IMR-90 (cell line): ENCODE results near the gene RPRML. TPM values are rescaled to one million over a fixed set of nuclear protein-coding genes. Genes with fewer than 3 reads are reported as not detected.

Experiments
- ATAC-seq: fragments of 200-7000 bp; cut with Tn5 transposase; 2 replicates; pipeline ENCODE4 v1.9.1; 2020; ENCODE audit warnings: low read depth, mild to moderate bottlenecking, moderate library complexity
- BruUV-seq: library from RNA; stranded (reverse); fragments of 400-500 nt; replicated peaks from 2 replicates; lab custom pipeline; 2021; lab: Mats Ljungman, UMichigan
- CTCF ChIA-PET: fragments of 300-600 bp; formaldehyde crosslinking; extraction: SDS; loops from one replicate; lab custom pipeline; 2021; ENCODE audit warnings: antibody characterized with exemption; lab: Yijun Ruan, JAX
- POLR2A ChIA-PET: fragments of 300-600 bp; sonication (Branson Sonifier 250); formaldehyde crosslinking; loops from one replicate; lab custom pipeline; 2022; ENCODE audit warnings: antibody characterized with exemption; ENCODE audit not compliant: unreplicated experiment; lab: Charles Lee
- DNase-seq: peaks from one replicate; pipeline ENCODE4 v3.0.0; 2013
- H2AFZ ChIP-seq: replicated peaks from 2 replicates; pipeline ENCODE3; 2013; ENCODE audit warnings: low read length, mild to moderate bottlenecking; ENCODE audit not compliant: poor library complexity
- H2AK5ac ChIP-seq: 2 replicates; pipeline ENCODE4 v1.6.1; 2013; ENCODE audit warnings: low read depth, low read length, inconsistent platforms
- H2AK9ac ChIP-seq: replicated peaks from 2 replicates; pipeline ENCODE3; 2013; ENCODE audit warnings: mild to moderate bottlenecking, low read depth, low read length, moderate library complexity; ENCODE audit not compliant: poor library complexity
- H2BK120ac ChIP-seq: 2 replicates; pipeline ENCODE4 v1.6.1; 2013; ENCODE audit warnings: low read depth, low read length, inconsistent platforms
- H2BK15ac ChIP-seq: 3 replicates; pipeline ENCODE4 v1.6.1; 2013; ENCODE audit warnings: low read depth, low read length, inconsistent platforms
- H2BK20ac ChIP-seq: 2 replicates; pipeline ENCODE4 v1.6.1; 2013; ENCODE audit warnings: low read depth, mild to moderate bottlenecking, inconsistent platforms, low read length, moderate library complexity
- H2BK5ac ChIP-seq: 2 replicates; pipeline ENCODE4 v1.6.1; 2013; ENCODE audit warnings: mild to moderate bottlenecking, low read depth, low read length, inconsistent platforms; ENCODE audit not compliant: poor library complexity, severe bottlenecking
- H3K14ac ChIP-seq: replicated peaks from 2 replicates; pipeline ENCODE4 v1.6.1; 2013; ENCODE audit warnings: low read depth, low read length, inconsistent platforms
- H3K18ac ChIP-seq: 2 replicates; pipeline ENCODE4 v1.6.1; 2013; ENCODE audit warnings: low read depth, low read length, control low read depth
- H3K23ac ChIP-seq: 2 replicates; pipeline ENCODE4 v1.6.1; 2013; ENCODE audit warnings: low read depth, low read length, inconsistent platforms
- H3K27ac ChIP-seq: 2 replicates; pipeline ENCODE4 v1.5.1; 2013; ENCODE audit warnings: mild to moderate bottlenecking, control low read depth, low read length; ENCODE audit not compliant: insufficient read depth
- H3K27me3 ChIP-seq: 2 replicates; pipeline ENCODE4 v1.6.1; 2013; ENCODE audit warnings: low read length; ENCODE audit not compliant: control insufficient read depth, insufficient read depth
- H3K36me3 ChIP-seq: 2 replicates; pipeline ENCODE4 v1.6.1; 2013; ENCODE audit warnings: low read length, mixed read lengths; ENCODE audit not compliant: control insufficient read depth, insufficient read depth
- H3K4ac ChIP-seq: 2 replicates; pipeline ENCODE4 v1.6.1; 2013; ENCODE audit warnings: low read depth, low read length, inconsistent platforms
- H3K4me1 ChIP-seq: 2 replicates; pipeline ENCODE4 v1.6.1; 2013; ENCODE audit warnings: low read length, mixed read lengths; ENCODE audit not compliant: control insufficient read depth, insufficient read depth
- H3K4me2 ChIP-seq: 2 replicates; pipeline ENCODE4 v1.6.1; 2013; ENCODE audit warnings: low read depth, mild to moderate bottlenecking, control low read depth, low read length, moderate library complexity
- H3K4me3 ChIP-seq: 2 replicates; pipeline ENCODE4 v1.5.1; 2013; ENCODE audit warnings: low read depth, mild to moderate bottlenecking, control low read depth, low read length, moderate library complexity; ENCODE audit not compliant: insufficient read depth
- H3K56ac ChIP-seq: 2 replicates; pipeline ENCODE4 v1.6.1; 2013; ENCODE audit warnings: low read length, inconsistent platforms; ENCODE audit not compliant: insufficient read depth; ENCODE audit errors: extremely low read depth
- H3K79me1 ChIP-seq, 2 experiments: 2 replicates each; pipeline ENCODE4 v1.6.1; 2013; ENCODE audit warnings: low read length in 2 of 2, inconsistent platforms in 1 of 2, low read depth in 1 of 2
- H3K9ac ChIP-seq: 2 replicates; pipeline ENCODE4 v1.6.1; 2013; ENCODE audit warnings: low read depth, low read length, control low read depth
- H3K9me1 ChIP-seq: 2 replicates; pipeline ENCODE4 v1.6.1; 2013; ENCODE audit warnings: low read length, inconsistent platforms; ENCODE audit not compliant: insufficient read depth
- H3K9me3 ChIP-seq: 2 replicates; pipeline ENCODE4 v1.6.1; 2013; ENCODE audit warnings: low read length; ENCODE audit not compliant: control insufficient read depth, insufficient read depth
- H4K20me1 ChIP-seq: 2 replicates; pipeline ENCODE4 v1.6.1; 2013; ENCODE audit warnings: low read length, inconsistent platforms; ENCODE audit not compliant: insufficient read depth
- H4K5ac ChIP-seq: 2 replicates; pipeline ENCODE4 v1.6.1; 2013; ENCODE audit warnings: mild to moderate bottlenecking, low read depth, low read length, control low read depth
- H4K8ac ChIP-seq, 2 experiments: 2 replicates each; pipeline ENCODE4 v1.6.1; 2013; ENCODE audit warnings: low read depth in 2 of 2, low read length in 2 of 2, control low read depth in 1 of 2, inconsistent platforms in 1 of 2
- H4K91ac ChIP-seq: 2 replicates; pipeline ENCODE4 v1.6.1; 2013; ENCODE audit warnings: low read depth, low read length, inconsistent platforms; ENCODE audit not compliant: insufficient read depth
- BHLHE40 ChIP-seq: fragments of 150-350 bp; IDR thresholded peaks from 2 replicates; pipeline ENCODE4 v1.6.1; 2016; ENCODE audit warnings: mild to moderate bottlenecking, low read depth, low read length
- CEBPB ChIP-seq: IDR thresholded peaks from 2 replicates; pipeline ENCODE4 v1.6.1; 2012; ENCODE audit warnings: low read depth, low read length, improper control_type of control experiment
- CHD1 ChIP-seq: IDR thresholded peaks from 2 replicates; pipeline ENCODE4 v1.6.1; 2012; ENCODE audit warnings: low read depth, low read length, improper control_type of control experiment
- CTCF ChIP-seq: conservative IDR thresholded peaks from 2 replicates; pipeline ENCODE4 v1.5.1; 2012; ENCODE audit warnings: mild to moderate bottlenecking, low read depth, low read length, improper control_type of control experiment
- ELK1 ChIP-seq: fragments of 150-350 bp; IDR thresholded peaks from 2 replicates; pipeline ENCODE4 v1.6.1; 2016; ENCODE audit warnings: low read depth, mild to moderate bottlenecking, low read length, moderate library complexity, borderline replicate concordance
- FOS ChIP-seq: fragments of 150-350 bp; IDR thresholded peaks from 2 replicates; pipeline ENCODE4 v1.6.1; 2016; ENCODE audit warnings: low read depth, low read length
- MAFK ChIP-seq: IDR thresholded peaks from 2 replicates; pipeline ENCODE4 v1.6.1; 2012; ENCODE audit warnings: low read depth, low read length, improper control_type of control experiment
- MAZ ChIP-seq: IDR thresholded peaks from 2 replicates; pipeline ENCODE4 v1.6.1; 2012; ENCODE audit warnings: low read depth, mild to moderate bottlenecking, low read length, improper control_type of control experiment, moderate library complexity, borderline replicate concordance
- MXI1 ChIP-seq: IDR thresholded peaks from 2 replicates; pipeline ENCODE4 v1.6.1; 2012; ENCODE audit warnings: low read depth, mild to moderate bottlenecking, low read length, moderate library complexity, borderline replicate concordance
- NFE2L2 ChIP-seq: fragments of 150-350 bp; IDR thresholded peaks from 2 replicates; pipeline ENCODE4 v1.6.1; 2016; ENCODE audit warnings: low read depth, mild to moderate bottlenecking, low read length
- POLR2A ChIP-seq: IDR thresholded peaks from 2 replicates; pipeline ENCODE4 v1.6.1; 2012; ENCODE audit warnings: mild to moderate bottlenecking, low read depth, low read length
- RAD21 ChIP-seq: IDR thresholded peaks from 2 replicates; pipeline ENCODE4 v1.6.1; 2012; ENCODE audit warnings: low read length, improper control_type of control experiment
- RCOR1 ChIP-seq: IDR thresholded peaks from 2 replicates; pipeline ENCODE4 v1.6.1; 2012; ENCODE audit warnings: mild to moderate bottlenecking, low read length, improper control_type of control experiment; ENCODE audit not compliant: insufficient replicate concordance
- RFX5 ChIP-seq: IDR thresholded peaks from 2 replicates; pipeline ENCODE4 v1.8.0; 2012; ENCODE audit warnings: low read depth, mild to moderate bottlenecking, low read length, moderate library complexity
- SMC3 ChIP-seq: fragments of 150-350 bp; IDR thresholded peaks from 2 replicates; pipeline ENCODE4 v1.6.1; 2016; ENCODE audit warnings: low read depth, mild to moderate bottlenecking, antibody characterized with exemption, low read length, moderate library complexity
- USF2 ChIP-seq: fragments of 150-350 bp; IDR thresholded peaks from 2 replicates; pipeline ENCODE4 v1.6.1; 2017; ENCODE audit warnings: mild to moderate bottlenecking, antibody characterized with exemption, low read length, low read depth
- dilution Hi-C: fragments of 300-500 bp; cut with HindIII; formaldehyde crosslinking; loops from one replicate; pipeline ENCODE4 v1.14.3; 2018; ENCODE audit warnings: low sequenced_read_pairs; ENCODE audit not compliant: unreplicated experiment
- in situ Hi-C: fragments of 300-500 bp; cut with MboI; formaldehyde crosslinking; loops from 3 replicates; pipeline ENCODE4 v1.14.3; 2019; ENCODE audit warnings: low sequenced_read_pairs, inconsistent platforms, mixed read lengths
- intact Hi-C: fragments of 100-400 bp; cut with micrococcal nuclease; formaldehyde crosslinking; loops from 2 replicates; pipeline ENCODE4 v1.10.0; 2022
- polyA plus RNA-seq, 3 experiments: library from polyadenylated mRNA; depleted of rRNA; stranded (reverse); fragments of >200 nt; gene quantifications; 2 replicates each; pipeline ENCODE4 v1.2.3, GENCODE V29; 2012; ENCODE audit warnings: low replicate concordance in 1 of 3
- total RNA-seq: library from RNA; depleted of rRNA; stranded (reverse); fragments of >200 nt; gene quantifications from 2 replicates; pipeline ENCODE4 v1.2.3, GENCODE V29; 2012

RPRML gene
- total and polyA plus RNA-seq, 2 of the 4 experiments (the other 2 are of a cell fraction), result not detected

DNA sequence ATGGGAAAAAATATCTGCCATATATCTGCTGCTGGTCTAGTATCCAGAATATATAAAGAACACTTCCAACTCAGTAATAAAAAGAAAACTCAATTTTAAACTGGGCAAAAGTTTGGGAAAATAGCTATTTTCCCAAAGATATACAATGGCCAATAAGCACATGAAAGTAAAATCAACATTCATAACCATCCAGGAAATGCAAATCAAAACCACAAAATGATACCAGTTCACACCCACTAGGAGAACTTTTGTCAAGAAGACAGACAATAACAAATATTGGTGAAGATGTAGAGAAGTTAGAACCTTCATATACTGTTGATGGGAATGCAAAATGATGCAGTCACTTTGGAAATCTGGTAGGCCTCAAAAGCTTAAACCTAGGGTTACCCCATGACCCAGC lies 33.4 kb upstream of the RPRML start:
- Histone ChIP-seq H3K23ac (no peak overlapping the region), H2AK9ac (no peak overlapping the region), H2AFZ (no peak overlapping the region), H3K56ac (no peak overlapping the region), H3K4me2 (no peak overlapping the region), H4K5ac (no peak overlapping the region), H2BK5ac (no peak overlapping the region), H2BK20ac (no peak overlapping the region), H2BK15ac (no peak overlapping the region), H3K14ac (no peak overlapping the region), H3K4me3 (no peak overlapping the region), H3K27me3 (no peaks in the 10 kb centered on the region), H3K27ac (no peak overlapping the region), H3K9me3 (no peaks in the 10 kb centered on the region), H4K91ac (no peak overlapping the region), H3K36me3 (no peaks in the 10 kb centered on the region), H3K9ac (no peak overlapping the region), H3K18ac (no peak overlapping the region), H2BK120ac (no peak overlapping the region), H4K20me1 (no peaks in the 10 kb centered on the region), H3K9me1 (peaks cover 3% of the 10 kb centered on the region; the same call in 1 of the 2 replicates), H3K4me1 (peaks cover 2% of the 10 kb centered on the region; the same call in 1 of the 2 replicates), H2AK5ac (no peak overlapping the region), H3K4ac (no peak overlapping the region), H4K8ac (no peak overlapping the region), H3K79me1 (no peaks in the 10 kb centered on the region)
- DNase-seq (no peak), ATAC-seq (no peak)
- POLR2A ChIA-PET, result no interaction called here
- dilution Hi-C loops (no loop called here), in situ Hi-C loops (loop anchor here (25.0 kb wide), 1 partner anchor 150 kb away; the partner anchor contains the start of gene WNT9B), intact Hi-C loops (no loop called here)
- CTCF ChIA-PET, result interaction anchor here (0.6 kb wide), 1 partner anchor 270 kb away, joined by 8 read pairs; no protein-coding TSS in a partner anchor
- no peak for TF ChIP-seq MAZ
- TF ChIP-seq CTCF, result no peak
- no peak for TF ChIP-seq BHLHE40
- no peak for TF ChIP-seq CHD1
- TF ChIP-seq ELK1, result no peak
- TF ChIP-seq MXI1, result no peak
- no peak for TF ChIP-seq RAD21
- no peak for TF ChIP-seq RFX5
- no peak for TF ChIP-seq MAFK
- no peak for TF ChIP-seq CEBPB
- no peak for TF ChIP-seq FOS
- no peak for TF ChIP-seq NFE2L2
- no peak for TF ChIP-seq POLR2A
- TF ChIP-seq SMC3, result no peak
- TF ChIP-seq USF2, result no peak
- TF ChIP-seq RCOR1, result no peak
- no TSS peak for BruUV-seq
